Measurements from ENCODE around the gene ARHGAP24. TPM values are rescaled to one million over a fixed set of nuclear protein-coding genes. Genes with fewer than 3 reads are reported as not detected.

The ARHGAP24 gene
- total and polyA plus RNA-seq, 9 donors: 6.6 to 16.7 (median 10.0) TPM

GRCh38 chr4:85696661-85697060 is 221.7 kb downstream of the ARHGAP24 start:
- no peak for DNase-seq
- intact Hi-C loops (cut with DNase I): no loop called here
- WGBS, 3 donors: 94 to 97% (median 97%) methylated on average over 2 of the region's 2 CpGs
- TF ChIP-seq EP300 (IDR thresholded peaks at IDR 0.05) (no peak), CTCF (IDR thresholded peaks at IDR 0.05) (no peak), POLR2A (IDR thresholded peaks at IDR 0.05) (no peak)
- H3K4me3 ChIP-seq: no peak overlapping the region
- no peaks in the 10 kb centered on the region for H3K9me3 ChIP-seq
- H3K27me3 ChIP-seq: no peaks in the 10 kb centered on the region
- H3K36me3 ChIP-seq: no peaks in the 10 kb centered on the region
- H3K4me1 ChIP-seq (ENCODE audit: insufficient read depth): no peaks in the 10 kb centered on the region
- H3K27ac ChIP-seq: no peak overlapping the region

GRCh38 chr4:85697854-85698253 is 222.9 kb downstream of the ARHGAP24 start:
- no peak overlapping the region for H3K4me3 ChIP-seq
- no peak for TF ChIP-seq CTCF (IDR thresholded peaks at IDR 0.05)
- no peak for TF ChIP-seq POLR2A (IDR thresholded peaks at IDR 0.05)
- no peak for TF ChIP-seq EP300 (IDR thresholded peaks at IDR 0.05)
- DNase-seq: no peak
- H3K27me3 ChIP-seq: no peaks in the 10 kb centered on the region
- no peaks in the 10 kb centered on the region for H3K4me1 ChIP-seq (ENCODE audit: insufficient read depth)
- intact Hi-C loops (cut with DNase I): no loop called here
- no peaks in the 10 kb centered on the region for H3K9me3 ChIP-seq
- H3K36me3 ChIP-seq: no peaks in the 10 kb centered on the region
- H3K27ac ChIP-seq: no peak overlapping the region

- Histone ChIP-seq H3K9me3 (no peaks in the 10 kb centered on the region), H3K27ac (no peak overlapping the region), H3K4me1 (ENCODE audit: insufficient read depth) (no peaks in the 10 kb centered on the region), H3K36me3 (no peaks in the 10 kb centered on the region), H3K27me3 (no peaks in the 10 kb centered on the region), H3K4me3 (no peak overlapping the region)
- WGBS, 3 donors: 79 to 84% (median 80%) methylated on average over 3 of the region's 3 CpGs
- TF ChIP-seq EP300 (IDR thresholded peaks at IDR 0.05) (no peak), CTCF (IDR thresholded peaks at IDR 0.05) (no peak), POLR2A (IDR thresholded peaks at IDR 0.05) (no peak)
- DNase-seq: no peak
- intact Hi-C loops (cut with DNase I): no loop called here
Measured at GRCh38 chr4:85700362-85700761, 225.4 kb downstream of the ARHGAP24 start.

- WGBS, 3 donors: 91 to 93% (median 91%) methylated on average over 1 of the region's 1 CpG
- Histone ChIP-seq H3K4me1 (ENCODE audit: insufficient read depth) (no peaks in the 10 kb centered on the region), H3K9me3 (no peaks in the 10 kb centered on the region), H3K4me3 (no peak overlapping the region), H3K27ac (no peak overlapping the region), H3K36me3 (no peaks in the 10 kb centered on the region), H3K27me3 (no peaks in the 10 kb centered on the region)
- intact Hi-C loops (cut with DNase I): no loop called here
- TF ChIP-seq CTCF (IDR thresholded peaks at IDR 0.05) (no peak), EP300 (IDR thresholded peaks at IDR 0.05) (no peak), POLR2A (IDR thresholded peaks at IDR 0.05) (no peak)
- DNase-seq: no peak
Measured at GRCh38 chr4:85701861-85702321, 226.9 kb downstream of the ARHGAP24 start.

GRCh38 chr4:85703096-85703495 is 228.1 kb downstream of the ARHGAP24 start:
- Histone ChIP-seq H3K27me3 (no peaks in the 10 kb centered on the region), H3K27ac (no peak overlapping the region), H3K36me3 (no peaks in the 10 kb centered on the region), H3K4me3 (no peak overlapping the region), H3K9me3 (no peaks in the 10 kb centered on the region), H3K4me1 (ENCODE audit: insufficient read depth) (no peaks in the 10 kb centered on the region)
- WGBS, 3 donors: 81 to 88% (median 85%) methylated on average over 3 of the region's 3 CpGs
- TF ChIP-seq POLR2A (IDR thresholded peaks at IDR 0.05) (no peak), CTCF (IDR thresholded peaks at IDR 0.05) (no peak), EP300 (IDR thresholded peaks at IDR 0.05) (no peak)
- no peak for DNase-seq
- intact Hi-C loops (cut with DNase I): no loop called here

All from ovary (tissue), 9 donors.